IMR-90 (cell line): ENCODE results near the gene CPA4. TPM values are rescaled to one million over a fixed set of nuclear protein-coding genes. Genes with fewer than 3 reads are reported as not detected.

Experiments used
- ATAC-seq: fragments of 200-7000 bp; cut with Tn5 transposase; 2 replicates; pipeline ENCODE4 v1.9.1; 2020; ENCODE audit warnings: low read depth, mild to moderate bottlenecking, moderate library complexity
- BruUV-seq: library from RNA; stranded (reverse); fragments of 400-500 nt; replicated peaks from 2 replicates; lab custom pipeline; 2021; lab: Mats Ljungman, UMichigan
- CTCF ChIA-PET: fragments of 300-600 bp; formaldehyde crosslinking; extraction: SDS; loops from one replicate; lab custom pipeline; 2021; ENCODE audit warnings: antibody characterized with exemption; lab: Yijun Ruan, JAX
- POLR2A ChIA-PET: fragments of 300-600 bp; sonication (Branson Sonifier 250); formaldehyde crosslinking; loops from one replicate; lab custom pipeline; 2022; ENCODE audit warnings: antibody characterized with exemption; ENCODE audit not compliant: unreplicated experiment; lab: Charles Lee
- DNase-seq: peaks from one replicate; pipeline ENCODE4 v3.0.0; 2013
- H2AFZ ChIP-seq: replicated peaks from 2 replicates; pipeline ENCODE3; 2013; ENCODE audit warnings: low read length, mild to moderate bottlenecking; ENCODE audit not compliant: poor library complexity
- H2AK5ac ChIP-seq: 2 replicates; pipeline ENCODE4 v1.6.1; 2013; ENCODE audit warnings: low read depth, low read length, inconsistent platforms
- H2AK9ac ChIP-seq: replicated peaks from 2 replicates; pipeline ENCODE3; 2013; ENCODE audit warnings: mild to moderate bottlenecking, low read depth, low read length, moderate library complexity; ENCODE audit not compliant: poor library complexity
- H2BK120ac ChIP-seq: 2 replicates; pipeline ENCODE4 v1.6.1; 2013; ENCODE audit warnings: low read depth, low read length, inconsistent platforms
- H2BK15ac ChIP-seq: 3 replicates; pipeline ENCODE4 v1.6.1; 2013; ENCODE audit warnings: low read depth, low read length, inconsistent platforms
- H2BK20ac ChIP-seq: 2 replicates; pipeline ENCODE4 v1.6.1; 2013; ENCODE audit warnings: low read depth, mild to moderate bottlenecking, inconsistent platforms, low read length, moderate library complexity
- H2BK5ac ChIP-seq: 2 replicates; pipeline ENCODE4 v1.6.1; 2013; ENCODE audit warnings: mild to moderate bottlenecking, low read depth, low read length, inconsistent platforms; ENCODE audit not compliant: poor library complexity, severe bottlenecking
- H3K14ac ChIP-seq: replicated peaks from 2 replicates; pipeline ENCODE4 v1.6.1; 2013; ENCODE audit warnings: low read depth, low read length, inconsistent platforms
- H3K18ac ChIP-seq: 2 replicates; pipeline ENCODE4 v1.6.1; 2013; ENCODE audit warnings: low read depth, low read length, control low read depth
- H3K23ac ChIP-seq: 2 replicates; pipeline ENCODE4 v1.6.1; 2013; ENCODE audit warnings: low read depth, low read length, inconsistent platforms
- H3K27ac ChIP-seq: 2 replicates; pipeline ENCODE4 v1.5.1; 2013; ENCODE audit warnings: mild to moderate bottlenecking, control low read depth, low read length; ENCODE audit not compliant: insufficient read depth
- H3K27me3 ChIP-seq: 2 replicates; pipeline ENCODE4 v1.6.1; 2013; ENCODE audit warnings: low read length; ENCODE audit not compliant: control insufficient read depth, insufficient read depth
- H3K36me3 ChIP-seq: 2 replicates; pipeline ENCODE4 v1.6.1; 2013; ENCODE audit warnings: low read length, mixed read lengths; ENCODE audit not compliant: control insufficient read depth, insufficient read depth
- H3K4ac ChIP-seq: 2 replicates; pipeline ENCODE4 v1.6.1; 2013; ENCODE audit warnings: low read depth, low read length, inconsistent platforms
- H3K4me1 ChIP-seq: 2 replicates; pipeline ENCODE4 v1.6.1; 2013; ENCODE audit warnings: low read length, mixed read lengths; ENCODE audit not compliant: control insufficient read depth, insufficient read depth
- H3K4me2 ChIP-seq: 2 replicates; pipeline ENCODE4 v1.6.1; 2013; ENCODE audit warnings: low read depth, mild to moderate bottlenecking, control low read depth, low read length, moderate library complexity
- H3K4me3 ChIP-seq: 2 replicates; pipeline ENCODE4 v1.5.1; 2013; ENCODE audit warnings: low read depth, mild to moderate bottlenecking, control low read depth, low read length, moderate library complexity; ENCODE audit not compliant: insufficient read depth
- H3K56ac ChIP-seq: 2 replicates; pipeline ENCODE4 v1.6.1; 2013; ENCODE audit warnings: low read length, inconsistent platforms; ENCODE audit not compliant: insufficient read depth; ENCODE audit errors: extremely low read depth
- H3K79me1 ChIP-seq, 2 experiments: 2 replicates each; pipeline ENCODE4 v1.6.1; 2013; ENCODE audit warnings: low read length in 2 of 2, inconsistent platforms in 1 of 2, low read depth in 1 of 2
- H3K9ac ChIP-seq: 2 replicates; pipeline ENCODE4 v1.6.1; 2013; ENCODE audit warnings: low read depth, low read length, control low read depth
- H3K9me1 ChIP-seq: 2 replicates; pipeline ENCODE4 v1.6.1; 2013; ENCODE audit warnings: low read length, inconsistent platforms; ENCODE audit not compliant: insufficient read depth
- H3K9me3 ChIP-seq: 2 replicates; pipeline ENCODE4 v1.6.1; 2013; ENCODE audit warnings: low read length; ENCODE audit not compliant: control insufficient read depth, insufficient read depth
- H4K20me1 ChIP-seq: 2 replicates; pipeline ENCODE4 v1.6.1; 2013; ENCODE audit warnings: low read length, inconsistent platforms; ENCODE audit not compliant: insufficient read depth
- H4K5ac ChIP-seq: 2 replicates; pipeline ENCODE4 v1.6.1; 2013; ENCODE audit warnings: mild to moderate bottlenecking, low read depth, low read length, control low read depth
- H4K8ac ChIP-seq, 2 experiments: 2 replicates each; pipeline ENCODE4 v1.6.1; 2013; ENCODE audit warnings: low read depth in 2 of 2, low read length in 2 of 2, control low read depth in 1 of 2, inconsistent platforms in 1 of 2
- H4K91ac ChIP-seq: 2 replicates; pipeline ENCODE4 v1.6.1; 2013; ENCODE audit warnings: low read depth, low read length, inconsistent platforms; ENCODE audit not compliant: insufficient read depth
- CEBPB ChIP-seq: IDR thresholded peaks from 2 replicates; pipeline ENCODE4 v1.6.1; 2012; ENCODE audit warnings: low read depth, low read length, improper control_type of control experiment
- ELK1 ChIP-seq: fragments of 150-350 bp; IDR thresholded peaks from 2 replicates; pipeline ENCODE4 v1.6.1; 2016; ENCODE audit warnings: low read depth, mild to moderate bottlenecking, low read length, moderate library complexity, borderline replicate concordance
- FOS ChIP-seq: fragments of 150-350 bp; IDR thresholded peaks from 2 replicates; pipeline ENCODE4 v1.6.1; 2016; ENCODE audit warnings: low read depth, low read length
- MAZ ChIP-seq: IDR thresholded peaks from 2 replicates; pipeline ENCODE4 v1.6.1; 2012; ENCODE audit warnings: low read depth, mild to moderate bottlenecking, low read length, improper control_type of control experiment, moderate library complexity, borderline replicate concordance
- NFE2L2 ChIP-seq: fragments of 150-350 bp; IDR thresholded peaks from 2 replicates; pipeline ENCODE4 v1.6.1; 2016; ENCODE audit warnings: low read depth, mild to moderate bottlenecking, low read length
- POLR2A ChIP-seq: IDR thresholded peaks from 2 replicates; pipeline ENCODE4 v1.6.1; 2012; ENCODE audit warnings: mild to moderate bottlenecking, low read depth, low read length
- RAD21 ChIP-seq: IDR thresholded peaks from 2 replicates; pipeline ENCODE4 v1.6.1; 2012; ENCODE audit warnings: low read length, improper control_type of control experiment
- RCOR1 ChIP-seq: IDR thresholded peaks from 2 replicates; pipeline ENCODE4 v1.6.1; 2012; ENCODE audit warnings: mild to moderate bottlenecking, low read length, improper control_type of control experiment; ENCODE audit not compliant: insufficient replicate concordance
- RFX5 ChIP-seq: IDR thresholded peaks from 2 replicates; pipeline ENCODE4 v1.8.0; 2012; ENCODE audit warnings: low read depth, mild to moderate bottlenecking, low read length, moderate library complexity
- SMC3 ChIP-seq: fragments of 150-350 bp; IDR thresholded peaks from 2 replicates; pipeline ENCODE4 v1.6.1; 2016; ENCODE audit warnings: low read depth, mild to moderate bottlenecking, antibody characterized with exemption, low read length, moderate library complexity
- USF2 ChIP-seq: fragments of 150-350 bp; IDR thresholded peaks from 2 replicates; pipeline ENCODE4 v1.6.1; 2017; ENCODE audit warnings: mild to moderate bottlenecking, antibody characterized with exemption, low read length, low read depth
- WGBS, 2 experiments: methylation state at CpG; one replicate each; pipeline versions ENCODE4 v1.1.5 to v1.1.7; 2013; ENCODE audit warnings: missing lambda C conversion rate in 2 of 2; ENCODE audit not compliant: insufficient read length in 1 of 2; ENCODE audit errors: extremely low coverage in 2 of 2; 5-methylcytosine and 5-hydroxymethylcytosine counted together
- dilution Hi-C: fragments of 300-500 bp; cut with HindIII; formaldehyde crosslinking; loops from one replicate; pipeline ENCODE4 v1.14.3; 2018; ENCODE audit warnings: low sequenced_read_pairs; ENCODE audit not compliant: unreplicated experiment
- in situ Hi-C: fragments of 300-500 bp; cut with MboI; formaldehyde crosslinking; loops from 3 replicates; pipeline ENCODE4 v1.14.3; 2019; ENCODE audit warnings: low sequenced_read_pairs, inconsistent platforms, mixed read lengths
- intact Hi-C: fragments of 100-400 bp; cut with micrococcal nuclease; formaldehyde crosslinking; loops from 2 replicates; pipeline ENCODE4 v1.10.0; 2022
- polyA plus RNA-seq, 3 experiments: library from polyadenylated mRNA; depleted of rRNA; stranded (reverse); fragments of >200 nt; gene quantifications; 2 replicates each; pipeline ENCODE4 v1.2.3, GENCODE V29; 2012; ENCODE audit warnings: low replicate concordance in 1 of 3
- total RNA-seq: library from RNA; depleted of rRNA; stranded (reverse); fragments of >200 nt; gene quantifications from 2 replicates; pipeline ENCODE4 v1.2.3, GENCODE V29; 2012

CPA4 gene
- total and polyA plus RNA-seq, 2 of the 4 experiments (the other 2 are of a cell fraction) = 316 to 365 TPM

- ChIA-PET POLR2A (no interaction called here), CTCF (no interaction called here)
- H3K9ac ChIP-seq = no peak overlapping the region
- no peaks in the 10 kb centered on the region; a peak in 1 of 4 replicates for H3K79me1 ChIP-seq
- no peaks in the 10 kb centered on the region for H3K36me3 ChIP-seq
- no peak overlapping the region for H4K5ac ChIP-seq
- H4K20me1 ChIP-seq = no peaks in the 10 kb centered on the region
- H3K14ac ChIP-seq = no peak overlapping the region
- peak overlapping the region; percentile 98 for H2BK120ac ChIP-seq
- H2BK15ac ChIP-seq = peak overlapping the region; percentile 74; the same call in 1 of the 3 replicates
- no peak overlapping the region for H2BK5ac ChIP-seq
- peak overlapping the region; percentile 51; the same call in 1 of the 2 replicates for H3K4ac ChIP-seq
- no peaks in the 10 kb centered on the region for H3K27me3 ChIP-seq
- in situ Hi-C loops = no loop called here
- TF ChIP-seq MAZ = no peak
- TF ChIP-seq FOS = no peak
- no peak for TF ChIP-seq RFX5
- TF ChIP-seq USF2 = no peak
- no peak for TF ChIP-seq RAD21
- TF ChIP-seq NFE2L2 = no peak
- no peak for TF ChIP-seq ELK1
- no peak for TF ChIP-seq RCOR1
- no peak for TF ChIP-seq POLR2A
- no peak for TF ChIP-seq SMC3
- TF ChIP-seq CEBPB = no peak
- no peak for DNase-seq
- no peak overlapping the region for H3K27ac ChIP-seq
- H4K8ac ChIP-seq = no peak overlapping the region
- no peak overlapping the region for H3K4me3 ChIP-seq
- peaks cover 29% of the 10 kb centered on the region for H3K4me1 ChIP-seq
- no peak overlapping the region for H2AK9ac ChIP-seq
- H3K9me3 ChIP-seq = peaks cover 8% of the 10 kb centered on the region
- peak overlapping the region; percentile 57 for H2BK20ac ChIP-seq
- WGBS, 2 experiments = 100% methylated on average over 7 of the region's 7 CpGs; no CpG with 5 or more reads in 1 of the 2 experiments
- H3K4me2 ChIP-seq = no peak overlapping the region
- no peak overlapping the region for H3K23ac ChIP-seq
- no peak overlapping the region for H3K18ac ChIP-seq
- no peak overlapping the region for H3K56ac ChIP-seq
- dilution Hi-C loops = no loop called here
- H2AFZ ChIP-seq = no peak overlapping the region
- H2AK5ac ChIP-seq = peak overlapping the region; percentile 52
- ATAC-seq = no peak
- BruUV-seq = no TSS peak
- H4K91ac ChIP-seq = peak overlapping the region; percentile 23
- intact Hi-C loops = no loop called here
- H3K9me1 ChIP-seq = peaks cover 25% of the 10 kb centered on the region
These were observed 68.7 kb downstream of the CPA4 start for GRCh38 chr7:130361681-130362080.
